Stimulated activated CD4-positive, alpha-beta T cell treated with anti-CD3 and anti-CD28 coated beads, Interleukin-1b, Interleukin-23, amount 100 ng/mL, for 24 hours (primary cell): ENCODE data around the gene TCEA3.
A peak's percentile ranks its signal among the peaks of the same experiment; 100 is the strongest.

Source experiments
- DNase-seq, 4 experiments: peaks; one replicate each; pipeline ENCODE4 v3.0.0-alpha.2; 2020; ENCODE audit warnings: low read depth in 4 of 4, low spot score in 1 of 4

TCEA3 gene

DNA sequence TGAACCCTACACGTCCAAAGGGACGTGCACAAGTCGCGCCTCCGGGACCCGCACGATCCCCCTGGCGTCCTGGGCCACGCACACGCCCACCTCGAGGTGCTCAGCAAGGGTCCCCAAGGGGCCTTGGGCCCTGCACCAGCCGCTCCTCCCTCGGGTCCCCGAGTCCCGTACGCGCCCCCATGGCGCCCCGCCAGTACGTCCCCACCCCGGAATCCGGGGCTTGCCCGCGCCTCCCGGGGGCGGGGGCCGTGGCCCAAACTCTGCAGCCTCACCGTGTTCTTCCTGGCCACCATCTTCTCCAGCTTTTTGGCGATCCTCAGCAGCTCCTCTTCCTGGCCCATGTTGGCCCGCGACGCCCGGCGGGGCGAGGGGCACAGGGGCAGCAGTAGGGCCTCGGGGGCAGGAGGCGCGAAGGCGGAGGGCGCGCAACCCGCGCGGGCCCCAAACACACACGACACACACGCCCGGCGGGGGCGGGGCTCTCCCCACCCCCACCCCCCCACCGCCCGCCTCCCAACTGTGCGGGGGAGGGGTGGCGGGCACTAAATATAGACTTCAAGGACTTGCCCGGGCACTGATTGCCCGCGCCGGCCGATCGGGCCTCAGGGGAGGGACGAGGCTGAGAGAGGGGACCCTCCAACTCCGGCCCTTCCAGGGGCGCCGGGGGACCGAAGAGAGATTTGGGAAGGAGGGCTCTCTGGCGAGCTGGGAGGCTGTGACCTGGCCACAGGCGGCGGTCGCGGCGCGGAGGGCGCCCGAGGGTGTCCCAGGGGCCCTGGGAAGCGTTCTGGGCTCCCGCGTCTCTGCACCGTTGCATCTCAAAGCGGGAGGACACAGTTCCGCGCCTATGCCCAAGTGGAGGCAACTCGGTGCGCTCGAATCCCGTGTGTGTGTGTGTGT is at the start of gene TCEA3:
Gene TCEA3, minus strand, starts transcription at position 456 of the 900 bp plus-strand sequence. Its CDS starts 115 bp downstream, at position 341.
- no peak for DNase-seq

DNA sequence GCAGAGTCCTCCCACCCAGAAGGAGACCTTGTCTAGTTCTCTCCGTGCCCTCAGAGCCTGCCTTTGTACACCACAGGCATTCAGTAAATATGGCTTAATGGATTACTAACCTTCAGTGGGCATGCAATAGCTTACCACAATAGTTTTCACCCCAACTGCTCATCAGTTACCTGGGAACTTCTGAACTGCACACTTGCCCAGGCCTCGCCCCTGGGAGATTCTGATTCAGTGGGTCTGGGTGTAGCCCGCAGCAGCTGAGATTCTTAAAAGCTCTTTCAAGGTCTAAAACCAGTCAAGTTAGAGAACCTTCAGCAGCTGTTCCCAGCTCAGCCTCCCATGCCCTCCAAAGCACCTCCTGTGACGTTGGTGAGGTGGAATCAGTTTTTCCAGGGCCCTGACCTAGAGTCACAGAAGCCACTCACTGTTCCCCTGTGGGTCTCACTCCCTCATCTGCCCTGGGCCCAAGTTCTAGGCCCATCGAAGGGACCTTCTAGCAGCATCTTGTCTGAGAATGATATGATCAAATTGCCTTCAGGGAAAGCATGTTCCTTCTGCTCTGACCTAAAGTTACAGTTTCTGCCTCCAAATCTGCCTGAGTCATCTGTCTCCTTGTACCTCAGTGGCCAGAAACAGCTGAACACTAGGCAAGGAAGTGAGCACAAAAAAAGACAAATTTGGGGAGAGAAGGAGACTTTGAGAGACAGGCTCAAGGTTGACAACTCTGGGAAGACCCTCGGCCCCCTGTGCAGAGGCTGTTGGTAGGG is 48.7 kb upstream of the TCEA3 start:
- no peak for DNase-seq

DNA sequence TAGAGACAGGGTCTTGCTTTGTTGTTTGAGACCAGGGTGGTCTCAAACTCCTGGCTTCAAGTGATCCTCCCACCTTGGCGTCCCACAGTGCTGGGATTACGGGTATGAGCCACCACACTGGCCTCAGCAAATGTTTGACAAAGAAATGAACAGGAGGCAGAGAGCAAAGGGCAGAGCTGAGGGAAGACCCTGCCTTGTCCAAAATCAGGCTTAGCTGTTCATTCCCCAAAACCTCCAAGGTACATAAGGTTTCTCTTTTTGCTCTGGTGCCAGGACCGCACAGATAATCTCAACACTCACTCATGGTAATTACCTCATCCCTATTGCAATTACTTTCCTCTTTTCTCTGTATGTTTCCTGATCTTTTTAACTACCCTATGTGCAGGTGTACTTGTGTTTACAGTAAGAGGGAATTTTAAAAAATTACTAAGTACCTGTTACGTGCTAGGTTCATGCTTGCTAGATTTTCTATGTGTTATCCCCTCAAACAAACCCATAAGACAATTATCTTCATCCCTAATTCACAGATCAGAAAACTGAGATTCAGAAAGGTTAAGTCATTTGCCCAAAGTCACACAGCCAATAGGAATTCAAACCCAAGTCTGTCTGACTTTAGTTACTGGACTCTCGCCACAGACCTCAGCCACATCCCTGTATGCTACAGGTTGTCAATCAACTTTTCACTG is 47.9 kb upstream of the TCEA3 start:
- no peak for DNase-seq

DNA sequence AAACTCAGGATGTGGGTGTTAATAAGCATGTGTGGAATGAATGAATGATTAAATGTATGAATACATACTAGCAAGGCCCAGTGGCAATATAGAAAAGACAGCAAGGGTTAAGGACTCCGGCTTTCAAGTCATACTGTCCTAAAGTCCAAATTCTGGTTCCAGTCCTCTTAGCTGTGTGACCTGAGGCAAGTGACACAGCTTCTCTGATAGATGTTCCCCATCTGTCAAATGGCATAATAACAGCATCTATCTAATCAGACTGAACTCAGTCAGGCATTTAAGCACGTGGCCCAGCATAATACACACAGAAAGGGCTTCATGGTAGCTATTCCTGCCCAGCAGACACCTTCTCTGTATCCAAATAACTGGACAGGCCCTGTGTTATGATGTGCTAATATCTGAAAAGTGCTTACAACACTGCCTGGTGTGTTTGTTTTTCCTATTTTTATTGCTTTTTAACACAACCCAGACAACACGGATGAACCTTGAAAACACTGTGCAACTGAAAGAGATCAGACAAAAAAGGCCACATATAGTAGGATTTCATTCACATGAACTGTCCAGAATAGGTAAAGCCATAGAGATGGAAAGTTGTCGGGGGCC is 47.0 kb upstream of the TCEA3 start:
- DNase-seq: no peak

DNA sequence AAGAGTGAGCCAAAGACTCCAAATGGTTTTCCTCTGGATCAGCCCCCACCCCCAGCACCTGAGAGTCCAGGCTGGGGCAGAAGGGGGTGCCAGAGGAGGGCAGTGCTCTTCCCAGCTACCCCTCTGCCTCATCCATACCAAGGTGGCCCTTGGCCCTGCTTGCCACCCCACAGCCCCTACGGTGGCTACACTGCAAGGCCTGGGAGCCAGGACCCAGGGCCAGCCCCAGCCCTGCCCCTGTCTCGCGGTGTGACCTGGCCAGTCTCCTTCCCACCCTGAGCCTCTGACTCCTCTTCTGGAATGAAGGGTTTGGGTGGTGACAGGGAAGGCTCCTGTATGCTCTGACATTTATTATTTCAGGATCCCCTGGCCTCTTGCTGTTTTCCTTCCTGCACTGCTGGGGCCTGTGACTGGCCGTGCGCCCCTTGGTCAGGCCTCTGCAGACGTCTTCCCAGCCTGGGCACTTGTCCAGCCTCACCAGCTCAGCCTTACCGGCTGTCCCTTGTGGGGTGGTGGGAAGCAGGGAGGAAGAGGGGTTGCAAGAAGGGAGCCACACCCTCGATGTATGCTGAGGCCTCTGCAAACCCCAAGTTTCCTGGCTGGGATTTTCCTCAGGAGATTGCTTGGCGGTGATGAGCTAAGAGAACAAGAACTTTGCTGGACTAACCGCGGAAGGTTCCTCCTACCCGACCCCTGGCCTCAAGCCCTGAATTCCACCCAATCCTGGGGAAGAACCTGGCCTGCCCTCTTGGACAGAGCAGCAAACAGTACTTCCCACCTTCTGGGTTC is 45.9 kb upstream of the TCEA3 start:
- DNase-seq: no peak

DNA sequence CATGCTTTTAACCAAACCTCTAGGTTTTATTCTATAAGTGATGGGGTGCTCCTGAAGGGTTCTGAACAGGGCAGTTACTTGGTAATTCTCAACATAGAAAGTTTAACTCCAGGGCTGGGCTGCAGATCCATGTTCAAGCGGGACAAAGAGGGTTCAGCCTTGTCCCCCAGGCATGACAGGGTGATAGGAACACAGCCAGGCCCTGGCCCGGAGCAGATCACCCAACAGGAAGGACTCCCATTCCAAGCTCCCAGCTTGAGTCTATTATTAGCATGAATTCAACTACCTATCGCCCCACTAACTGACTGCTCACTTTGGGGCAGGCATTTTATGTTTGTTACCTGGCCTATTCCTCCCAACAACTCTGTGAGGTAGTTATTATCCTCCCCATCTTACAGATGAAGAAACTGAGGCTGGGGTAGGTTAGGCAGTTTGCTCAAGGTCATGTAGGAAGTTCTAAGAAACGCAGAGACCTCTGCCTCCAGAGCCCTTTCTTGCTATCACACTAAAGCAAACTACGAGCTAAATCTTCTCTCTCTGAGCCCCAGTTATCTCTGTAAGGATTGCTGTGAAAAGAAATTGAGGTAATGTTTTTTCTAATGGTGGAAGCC is 44.9 kb upstream of the TCEA3 start:
- no peak for DNase-seq

DNA sequence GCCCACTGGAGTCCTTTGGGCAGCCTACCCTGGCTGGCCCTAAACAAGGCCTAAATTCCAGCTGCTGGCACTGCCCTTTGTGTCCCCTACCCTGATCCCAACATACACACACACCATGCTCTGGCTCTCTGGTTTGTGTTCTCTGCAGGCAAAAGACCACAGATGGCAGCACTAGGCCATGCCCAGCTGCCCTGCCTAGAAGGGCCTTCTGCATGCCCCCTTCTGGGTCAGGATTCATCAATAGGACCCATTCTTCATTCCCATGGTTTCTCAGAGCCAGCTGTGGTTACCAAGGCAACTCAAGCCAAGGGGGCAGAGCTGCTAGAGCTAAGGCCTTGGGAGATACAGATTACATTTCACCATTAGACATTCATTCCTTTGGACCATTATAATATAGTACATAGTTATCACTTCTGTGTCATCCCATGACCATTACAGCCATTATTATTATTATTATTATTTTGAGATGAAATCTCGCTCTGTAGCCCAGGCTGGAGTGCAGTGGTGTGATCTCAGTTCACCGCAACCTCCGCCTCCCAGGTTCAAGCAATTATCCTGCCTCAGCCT is 42.0 kb upstream of the TCEA3 start:
- DNase-seq: no peak

DNA sequence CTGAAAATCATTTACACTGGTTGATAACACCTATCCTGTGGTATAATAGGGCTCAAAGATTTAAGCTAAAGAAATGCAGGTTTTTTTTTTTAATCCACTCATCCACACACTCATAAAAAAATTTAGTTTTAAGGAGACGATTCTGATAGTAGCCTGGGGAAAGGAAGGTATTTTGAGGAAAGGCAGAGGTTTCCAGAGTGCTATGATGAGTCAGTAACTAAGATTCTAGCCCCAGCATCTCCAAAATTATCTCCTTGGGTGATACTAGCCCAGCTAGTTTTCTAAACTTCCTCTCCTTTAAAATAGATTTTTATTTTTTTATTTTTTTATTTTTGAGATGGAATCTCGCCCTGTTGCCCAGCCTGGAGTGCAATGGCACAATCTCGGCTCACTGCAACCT is 38.7 kb upstream of the TCEA3 start:
- no peak for DNase-seq

DNA sequence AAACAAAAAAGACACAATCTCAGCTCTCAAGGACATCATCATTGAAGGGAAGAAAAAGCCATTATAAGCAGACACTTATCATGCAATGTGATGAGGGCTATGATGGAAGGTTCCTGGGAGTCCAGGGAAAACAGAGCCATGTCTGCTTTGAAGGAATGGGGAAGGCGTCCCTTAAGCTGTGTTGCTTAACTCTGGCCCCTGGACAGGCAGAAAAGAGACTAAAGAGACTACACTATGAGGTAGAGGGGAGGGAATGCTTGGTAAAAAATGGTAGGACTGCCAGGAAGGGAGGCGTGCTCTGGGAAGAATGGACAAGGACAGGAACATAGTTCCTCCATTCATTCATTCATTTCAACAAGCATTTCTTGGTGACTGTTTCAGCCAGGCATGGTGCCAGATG is 38.2 kb upstream of the TCEA3 start:
- DNase-seq: no peak

DNA sequence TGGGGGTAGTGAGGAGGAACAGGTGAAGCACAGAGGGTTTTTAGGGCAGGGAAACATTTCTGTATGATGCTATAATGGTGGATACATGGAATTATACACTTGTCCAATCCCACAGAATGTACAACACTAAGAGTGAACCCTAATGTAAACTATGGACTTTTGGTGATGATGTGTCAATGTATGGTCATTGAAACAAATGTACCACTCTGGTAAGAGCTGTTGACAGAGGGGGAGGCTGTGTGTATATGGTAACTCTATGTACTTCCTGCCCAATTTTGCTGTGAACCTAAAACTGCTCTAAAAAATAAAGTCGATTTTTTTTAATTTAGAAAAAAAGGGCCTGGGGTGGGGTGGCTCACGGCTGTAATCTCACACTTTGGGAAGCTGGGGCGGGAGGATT is 36.5 kb upstream of the TCEA3 start:
- DNase-seq: no peak

DNA sequence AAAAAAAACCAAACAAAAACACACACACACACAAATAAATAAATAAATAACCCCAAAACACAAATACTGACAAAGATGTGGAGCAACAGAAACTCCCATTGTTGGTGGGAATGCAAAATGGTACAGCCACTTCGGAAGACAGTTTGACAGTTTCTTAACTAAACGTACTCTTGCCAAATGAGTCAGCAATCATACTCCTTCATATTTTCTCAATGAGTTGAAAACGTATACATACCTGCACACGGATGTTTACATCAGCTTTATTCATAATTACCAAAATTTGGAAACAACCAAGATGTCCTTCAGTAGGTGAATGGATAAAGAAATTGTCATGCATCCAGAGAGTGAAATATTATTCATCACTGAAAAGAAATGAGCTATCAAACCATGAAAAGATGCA is 36.0 kb upstream of the TCEA3 start:
- no peak for DNase-seq

DNA sequence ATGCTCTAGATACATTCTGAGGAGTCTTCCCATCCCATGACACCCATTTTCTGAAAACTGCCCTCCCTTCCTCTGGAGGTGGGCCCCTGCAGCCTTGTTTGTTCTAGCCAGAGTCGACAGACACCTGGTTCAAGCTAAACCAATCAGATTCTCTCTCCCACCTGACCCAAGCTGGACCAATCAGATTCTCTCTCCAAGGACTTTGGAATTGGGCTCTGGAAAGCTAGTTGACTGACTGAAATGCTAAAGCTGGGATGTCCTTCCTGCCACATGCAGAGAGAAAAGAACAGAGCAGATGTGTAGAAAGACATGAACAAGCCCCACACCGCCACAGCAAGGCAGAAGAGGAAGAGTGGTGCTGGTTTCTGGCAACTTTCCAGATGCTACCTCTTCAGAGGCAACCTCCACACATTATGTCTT is 34.8 kb upstream of the TCEA3 start:
- DNase-seq: no peak

DNA sequence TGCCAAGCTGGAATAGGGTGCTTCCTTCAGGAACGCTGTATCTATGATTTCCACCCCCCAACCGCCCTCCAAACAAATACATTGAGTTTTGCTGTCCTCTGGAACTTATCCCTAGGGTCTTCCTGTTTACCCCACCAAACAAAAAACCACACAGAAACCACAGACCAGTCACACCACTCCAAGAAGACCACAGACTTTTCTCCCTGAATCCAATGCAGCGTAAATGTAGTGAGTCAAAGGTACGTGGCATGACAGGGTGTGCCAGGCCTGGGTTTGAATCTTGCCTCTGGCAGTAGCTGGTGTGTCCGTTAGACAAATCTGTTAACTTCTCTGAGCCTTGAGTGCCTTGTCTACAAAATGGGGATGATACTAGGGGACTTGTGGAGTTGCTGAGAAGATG is 31.7 kb upstream of the TCEA3 start:
- DNase-seq: no peak

DNA sequence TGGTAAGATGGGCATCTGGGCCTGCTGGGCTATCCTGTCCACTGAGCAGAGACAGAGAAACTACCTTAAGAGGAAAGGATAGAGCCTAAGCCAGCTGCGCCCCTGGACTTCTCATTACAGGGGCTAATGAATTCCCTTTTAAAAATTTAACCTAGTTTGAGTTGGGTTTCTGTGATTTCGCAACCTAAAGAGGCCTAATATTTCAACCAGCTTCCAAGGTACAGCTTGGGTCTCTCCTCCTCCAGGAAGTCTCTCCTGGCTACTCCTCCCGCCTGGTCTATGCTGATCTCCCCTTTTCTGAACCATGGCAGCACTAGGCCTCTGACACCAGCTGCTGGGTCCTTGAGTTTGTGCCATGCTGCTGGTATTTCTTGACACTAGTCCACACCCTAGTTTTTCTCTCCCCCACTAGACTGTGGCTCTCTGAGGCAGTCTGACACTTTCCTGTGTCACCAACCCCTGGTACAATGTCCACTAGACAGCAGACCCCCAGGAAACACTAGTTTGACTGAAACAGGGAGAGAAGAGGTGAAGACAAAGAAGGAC is 29.0 kb upstream of the TCEA3 start:
- no peak for DNase-seq

DNA sequence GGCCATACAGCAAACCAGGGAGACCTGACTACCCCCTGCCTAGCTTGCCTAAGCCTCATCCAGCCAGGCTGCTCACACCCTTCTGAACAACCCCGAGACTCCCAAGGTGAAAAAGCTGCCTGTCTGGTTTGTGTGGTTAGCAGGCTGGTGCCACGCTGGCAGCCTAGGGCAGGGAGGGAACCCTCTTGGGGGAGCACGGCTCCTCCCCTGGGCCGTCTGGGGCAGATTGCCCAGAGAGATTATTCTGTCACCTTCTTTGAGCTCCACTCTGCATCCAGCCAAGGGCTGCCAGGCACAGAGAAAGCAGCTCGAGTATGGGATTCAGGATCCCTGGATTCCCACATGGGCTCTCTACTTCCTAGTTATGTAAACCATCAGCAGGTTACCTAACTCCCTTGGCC is 27.5 kb upstream of the TCEA3 start:
- DNase-seq: peak in 1 of 4 experiments; percentile 4

DNA sequence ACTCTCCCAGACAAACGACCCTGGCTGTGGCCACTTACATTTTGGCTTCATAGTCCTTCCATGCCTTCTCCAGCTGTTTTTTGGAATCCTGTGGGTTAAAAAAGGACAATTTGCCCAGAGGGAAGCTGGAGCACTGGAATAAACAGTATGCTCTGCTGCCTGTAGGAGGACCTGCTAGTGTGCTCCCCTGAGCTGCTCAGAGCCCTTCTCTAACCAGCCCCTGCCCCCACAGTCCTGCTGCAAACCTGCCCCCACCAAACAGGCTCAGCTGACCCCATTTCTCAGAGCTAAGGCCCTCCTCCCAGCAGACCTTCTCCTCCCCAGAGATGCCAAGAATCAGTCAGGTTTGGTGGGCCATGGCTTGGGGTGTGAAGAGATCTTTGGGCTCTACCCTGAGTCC is 26.9 kb upstream of the TCEA3 start:
- no peak for DNase-seq

DNA sequence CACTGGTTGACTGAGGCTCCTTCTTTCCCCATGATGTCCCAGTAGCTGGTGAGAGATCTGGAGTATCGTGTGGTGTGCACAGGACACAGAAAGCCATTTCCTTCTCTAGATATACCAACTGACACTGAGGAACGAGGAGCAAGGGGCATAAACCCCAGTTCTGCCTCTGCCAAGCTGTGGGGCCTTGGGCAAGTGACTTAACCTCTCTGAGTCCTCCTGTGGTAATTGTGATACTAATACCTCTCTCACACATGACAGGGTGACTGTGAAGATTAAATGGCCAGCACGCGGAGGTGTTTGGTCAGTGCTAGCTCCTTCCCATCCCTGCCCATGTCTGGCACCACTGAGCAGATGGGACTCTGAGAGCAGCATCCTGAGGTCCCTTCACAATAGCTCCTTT is 26.3 kb upstream of the TCEA3 start:
- no peak for DNase-seq

DNA sequence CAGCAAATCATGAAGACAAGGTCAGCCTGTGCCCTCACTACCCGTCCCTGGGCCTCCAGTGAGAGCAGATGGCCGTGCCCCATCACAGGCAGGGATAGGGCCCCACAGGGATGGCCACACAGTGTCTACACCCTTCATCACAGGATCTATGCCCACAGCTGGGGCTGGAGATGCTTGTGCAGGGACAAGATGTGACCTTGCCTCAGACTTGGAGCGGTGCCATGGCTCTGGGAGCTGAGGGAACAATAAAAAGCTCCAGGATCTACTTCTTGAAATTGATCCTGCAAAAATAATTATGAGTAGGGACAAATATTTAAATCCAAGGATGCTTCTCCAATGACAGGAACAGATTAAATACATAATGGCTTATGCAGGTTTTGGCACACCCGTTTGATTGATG is 25.4 kb upstream of the TCEA3 start:
- no peak for DNase-seq

DNA sequence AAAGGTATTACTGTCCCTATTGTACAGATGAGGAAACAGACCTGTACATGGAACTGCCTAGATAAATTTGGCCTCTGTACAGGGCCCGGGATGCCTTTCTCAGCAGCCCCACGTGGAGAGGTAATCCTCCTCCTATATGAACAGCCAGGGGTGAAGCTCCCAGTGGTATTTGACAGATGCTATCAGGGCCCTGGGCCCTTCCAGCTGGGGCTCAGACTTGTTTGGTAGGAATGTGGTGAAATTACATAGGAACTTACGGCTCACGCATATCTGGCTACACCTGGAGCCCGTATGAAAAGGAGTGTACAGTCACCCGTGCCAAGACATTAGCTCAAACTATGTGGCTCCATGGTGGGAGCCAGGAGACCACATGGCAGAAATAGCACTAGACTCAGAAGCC is 24.8 kb upstream of the TCEA3 start:
- no peak for DNase-seq

DNA sequence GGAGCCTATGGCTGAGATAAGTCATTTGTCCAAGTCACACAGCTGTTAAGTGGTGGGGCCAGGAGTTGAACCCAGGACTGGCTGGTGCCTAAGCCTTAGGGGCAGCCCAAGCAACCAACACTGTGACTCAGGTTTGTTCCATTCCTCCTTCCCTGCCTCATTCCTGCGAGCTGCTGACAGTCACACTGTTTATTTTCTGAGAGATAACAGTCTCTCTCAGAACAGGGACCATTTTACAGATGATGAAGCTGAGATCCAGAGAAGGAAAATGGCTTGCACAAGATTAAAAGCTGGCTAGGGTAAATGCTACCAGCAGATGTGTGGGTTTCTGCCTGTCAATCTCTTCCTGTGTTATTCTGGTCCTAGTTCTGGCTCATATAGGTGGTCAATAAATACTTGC is 24.3 kb upstream of the TCEA3 start:
- DNase-seq: no peak
